Inflammatory macrophage (primary cell): Measurements from ENCODE around the gene C16orf87.
"Not testable (repeated sequence)": the region's sequence is repeated elsewhere in the genome, so short reads cannot be mapped to it uniquely, and the experiment has no call there.

Experiments used
- DNase-seq, 2 donors: peaks; one replicate each; pipeline ENCODE4 v3.0.0-alpha.2; 2020 to 2022
- total RNA-seq, 18 experiments: gene quantifications; one replicate each; lab custom pipeline; 2026; ENCODE audit warnings: mixed read lengths in 6 of 18, inconsistent platforms in 2 of 18; lab: John Stamatoyannopoulos, UW

The C16orf87 gene, protein sequence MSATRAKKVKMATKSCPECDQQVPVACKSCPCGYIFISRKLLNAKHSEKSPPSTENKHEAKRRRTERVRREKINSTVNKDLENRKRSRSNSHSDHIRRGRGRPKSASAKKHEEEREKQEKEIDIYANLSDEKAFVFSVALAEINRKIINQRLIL
- total RNA-seq, result 10.3 to 24.8 (median 16.4) reads per million in 18 experiments

DNA sequence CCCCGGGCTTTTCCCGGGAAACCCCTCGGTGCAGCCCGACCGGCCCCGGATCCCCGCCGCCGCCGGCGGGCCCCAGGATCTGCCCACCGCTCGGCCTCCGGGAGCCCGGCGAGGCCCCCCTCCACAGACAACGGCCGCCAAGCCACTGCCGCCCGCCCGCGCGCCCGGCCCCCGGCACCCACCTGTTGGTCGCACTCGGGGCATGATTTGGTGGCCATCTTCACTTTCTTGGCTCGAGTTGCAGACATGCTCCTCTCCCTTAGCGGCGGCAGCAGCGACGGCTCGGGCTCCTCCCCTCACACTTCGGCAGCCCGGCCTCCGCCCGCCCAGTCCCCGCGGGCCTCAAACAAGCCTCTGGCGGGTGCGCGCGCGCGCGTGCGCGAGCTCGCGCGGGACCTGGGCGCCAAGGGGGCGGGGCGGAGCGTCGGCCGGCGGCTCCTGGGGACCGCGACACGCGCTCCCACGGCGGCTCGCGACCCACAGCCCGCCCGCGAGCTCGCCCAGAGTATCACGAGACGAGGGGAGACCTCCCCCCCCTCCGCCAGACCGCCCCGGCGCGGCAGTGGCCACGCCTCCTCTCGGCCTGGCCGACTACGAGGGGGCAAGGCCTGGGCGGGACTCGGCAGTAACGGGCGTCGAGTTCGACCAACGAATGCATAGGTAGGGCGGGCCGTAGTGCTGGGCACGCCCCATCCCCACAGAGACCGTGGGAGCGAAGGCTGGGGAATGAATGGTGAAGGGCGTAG, at the start of gene C16orf87:
Gene C16orf87, minus strand, starts transcription at position 279 of the 746 bp plus-strand sequence. Its CDS starts 31 bp downstream, at position 248.
- peak; percentile 95 to 96 for DNase-seq

DNA sequence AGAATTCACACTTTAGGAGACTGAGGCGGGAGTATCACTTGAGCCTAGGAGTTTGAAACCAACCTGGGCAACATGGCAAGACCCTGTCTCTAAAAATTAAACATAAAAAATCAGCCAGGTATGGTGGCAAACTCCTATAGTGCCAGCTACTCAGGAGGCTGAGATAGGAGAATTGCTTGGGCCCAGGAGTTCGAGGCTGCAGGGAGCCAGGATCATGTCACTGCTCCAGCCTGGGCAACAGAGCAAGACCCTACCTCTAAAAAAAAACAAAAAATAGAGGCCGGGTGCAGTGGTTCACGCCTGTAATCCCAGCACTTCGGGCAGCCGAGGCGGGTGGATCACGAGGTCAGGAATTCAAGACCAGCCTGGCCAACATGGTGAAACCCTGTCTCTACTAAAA, 44.3 kb upstream of the C16orf87 start:
- DNase-seq, result no peak

DNA sequence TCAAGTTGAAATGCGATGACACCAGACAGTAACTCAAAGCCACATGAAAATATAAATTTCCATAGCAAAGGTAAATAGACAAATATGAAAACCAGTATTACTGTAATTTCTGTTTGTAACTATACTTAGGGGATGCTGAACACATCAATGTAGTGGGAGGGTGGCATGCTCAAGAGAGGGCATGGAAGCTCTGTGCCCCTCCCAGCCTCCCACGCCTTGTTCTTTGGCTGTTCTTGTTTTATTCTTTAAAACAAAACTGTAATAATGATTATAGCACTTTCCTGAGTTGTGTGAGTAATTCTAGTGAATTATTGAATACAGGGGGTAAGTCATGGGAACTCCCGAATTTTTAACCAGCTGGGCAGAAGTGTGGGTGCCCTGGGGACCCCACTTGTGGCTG, 42.2 kb upstream of the C16orf87 start:
- DNase-seq, result peak in 1 of 2 donors; percentile 7

DNA sequence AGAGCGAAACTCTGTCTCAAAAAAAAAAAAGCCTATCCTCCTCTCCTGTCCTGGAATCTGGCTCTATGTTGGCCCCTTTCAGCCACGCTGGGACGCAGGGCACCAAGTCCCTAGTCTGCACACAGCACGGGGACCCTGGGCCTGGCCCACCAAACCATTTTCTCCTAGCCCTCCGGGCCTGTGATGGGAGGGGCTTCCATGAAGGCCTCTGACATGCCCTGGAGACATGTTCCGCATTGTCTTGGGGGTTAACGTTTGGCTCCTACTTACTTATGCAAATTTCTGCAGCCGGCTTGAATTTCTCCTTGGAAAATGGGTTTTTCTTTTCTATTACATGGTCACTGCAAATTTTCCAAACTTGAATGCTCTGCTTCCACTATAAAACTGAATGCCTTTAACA, 40.6 kb upstream of the C16orf87 start:
- DNase-seq, result no peak

DNA sequence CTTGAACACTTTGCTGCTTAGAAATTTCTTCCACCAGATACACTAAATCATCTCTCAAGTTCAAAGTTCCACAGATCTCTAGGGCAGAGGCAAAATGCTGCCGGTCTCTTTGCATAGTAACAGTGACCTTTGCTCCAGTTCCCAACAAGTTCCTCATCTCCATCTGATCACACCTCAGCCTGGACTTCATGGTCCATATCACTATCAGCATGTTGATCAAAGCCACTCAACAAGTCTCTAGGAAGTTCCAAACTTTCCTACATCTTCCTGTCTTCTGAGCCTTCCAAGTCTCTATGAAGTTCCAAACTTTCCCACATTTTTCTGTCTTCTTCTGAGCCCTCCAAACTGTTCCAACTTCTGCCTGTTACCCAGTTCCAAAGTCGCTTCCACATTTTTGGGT, 37.9 kb upstream of the C16orf87 start:
- DNase-seq, result not testable (repeated sequence)

DNA sequence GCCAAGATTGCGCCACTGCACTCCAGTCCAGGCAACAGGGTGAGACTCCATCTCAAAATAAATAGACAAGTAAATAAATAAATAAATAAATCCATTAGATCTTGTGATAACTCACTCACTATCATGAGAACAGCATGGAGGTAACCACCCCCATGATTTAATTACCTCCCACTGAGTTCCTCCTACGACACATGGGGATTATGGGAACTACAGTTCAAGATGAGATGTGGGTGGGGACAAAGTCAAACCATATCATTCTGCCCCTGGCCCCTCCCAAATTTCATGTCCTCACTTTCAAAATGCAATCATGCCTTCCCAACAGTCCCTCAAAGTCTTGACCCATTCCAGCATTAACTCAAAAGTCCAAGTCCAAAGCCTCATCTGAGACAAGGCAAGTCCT, 36.5 kb upstream of the C16orf87 start:
- peak; percentile 38 to 53 for DNase-seq

DNA sequence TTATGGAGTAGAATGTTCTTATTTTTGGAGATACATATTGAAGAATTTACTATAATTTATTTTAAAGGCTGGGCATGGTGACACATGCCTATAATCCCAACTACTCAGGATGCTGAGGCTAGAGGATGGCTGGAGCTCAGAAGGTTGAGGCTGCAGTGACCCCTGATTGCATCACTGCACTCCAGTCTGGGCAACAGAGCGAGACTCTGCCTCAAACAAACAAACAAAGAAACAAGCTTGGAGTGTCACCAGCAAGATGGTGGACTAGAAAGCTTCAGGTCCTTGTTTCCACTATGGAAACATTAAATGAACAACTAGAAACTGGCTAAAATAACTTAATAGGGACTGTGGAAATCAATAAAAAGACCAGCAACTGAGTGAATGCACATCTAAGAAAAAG, 35.3 kb upstream of the C16orf87 start:
- DNase-seq, result no peak

DNA sequence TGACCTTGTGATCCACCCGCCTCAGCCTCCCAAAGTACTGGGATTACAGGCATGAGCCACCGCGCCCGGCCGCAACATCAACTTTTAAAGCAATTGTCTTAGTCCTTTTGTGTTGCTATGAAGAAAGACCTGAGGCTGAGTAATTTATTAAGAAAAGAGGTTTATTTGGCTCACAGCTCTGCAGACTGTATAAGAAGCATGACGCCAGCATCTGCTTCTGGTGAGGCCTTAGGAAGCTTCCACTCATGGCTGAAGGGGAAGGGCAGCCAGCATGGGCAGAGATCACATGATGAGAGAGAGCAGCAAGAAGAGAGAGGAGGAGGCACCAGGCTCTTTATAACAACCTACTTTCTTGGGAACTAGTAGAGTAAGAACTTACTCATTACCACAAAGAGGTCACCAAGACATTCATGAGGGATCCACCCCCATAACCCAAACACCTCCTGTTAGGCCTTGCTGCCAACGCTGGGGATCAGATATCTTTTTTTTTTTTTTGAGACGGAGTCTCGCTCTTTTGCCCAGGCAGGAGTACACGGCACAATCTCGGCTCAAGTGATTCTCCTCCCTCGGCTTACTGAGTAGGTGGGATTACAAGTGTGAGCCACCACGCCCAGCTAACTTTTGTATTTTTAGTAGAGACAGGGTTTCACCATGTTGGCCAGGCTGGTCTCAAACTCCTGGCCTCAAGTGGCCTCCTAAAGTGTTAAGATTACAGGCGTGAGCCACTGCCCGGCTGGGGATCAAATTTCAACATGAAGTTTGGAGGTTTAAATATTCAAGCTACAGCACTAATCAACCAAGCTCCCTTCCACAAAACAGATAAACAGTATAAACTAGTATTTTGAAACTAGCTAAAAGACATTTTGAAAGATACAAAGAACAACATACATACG, 31.8 kb upstream of the C16orf87 start:
- peak in 1 of 2 donors; percentile 26 for DNase-seq

DNA sequence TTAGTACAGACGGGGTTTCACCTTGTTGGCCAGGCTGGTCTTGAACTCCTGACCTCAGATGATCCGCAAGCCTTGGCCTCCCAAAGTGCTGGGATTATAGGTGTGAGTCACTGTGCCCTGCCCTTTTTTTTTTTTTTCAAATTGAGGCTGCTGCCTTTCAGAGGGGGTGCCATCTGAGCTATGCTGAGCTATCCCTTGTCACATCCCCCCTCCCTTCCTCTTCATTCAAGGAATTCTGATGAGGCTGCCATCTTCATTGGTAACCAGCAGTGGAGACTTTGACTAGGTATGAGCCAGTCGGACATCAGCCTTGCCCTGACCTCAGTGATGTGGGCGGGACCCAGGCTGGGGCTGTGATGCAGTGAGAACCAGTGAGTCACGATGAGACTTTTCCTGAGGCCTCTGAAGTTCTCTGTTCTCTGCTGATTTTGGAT, 28.8 kb upstream of the C16orf87 start:
- DNase-seq, result peak; percentile 41 to 70

DNA sequence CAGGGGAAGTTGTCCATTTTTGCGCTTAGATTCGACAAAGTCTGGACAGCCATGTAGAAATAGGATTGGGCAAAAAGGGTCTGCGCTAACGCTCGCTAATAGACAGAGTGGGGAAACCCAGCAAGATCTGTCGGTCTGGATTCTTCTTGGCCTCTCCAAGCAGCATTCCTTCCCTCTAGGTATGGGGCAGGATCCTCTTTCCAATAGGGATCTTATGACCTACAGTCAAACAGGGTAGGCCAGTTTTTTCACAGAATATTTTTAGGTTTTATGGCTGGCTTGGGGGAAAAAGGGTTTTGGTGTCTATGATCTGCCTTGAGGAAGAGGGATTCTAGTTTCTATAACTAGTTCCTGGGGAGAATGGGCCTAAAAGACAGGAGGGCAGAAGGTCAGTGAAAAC, 27.2 kb upstream of the C16orf87 start:
- no peak for DNase-seq

DNA sequence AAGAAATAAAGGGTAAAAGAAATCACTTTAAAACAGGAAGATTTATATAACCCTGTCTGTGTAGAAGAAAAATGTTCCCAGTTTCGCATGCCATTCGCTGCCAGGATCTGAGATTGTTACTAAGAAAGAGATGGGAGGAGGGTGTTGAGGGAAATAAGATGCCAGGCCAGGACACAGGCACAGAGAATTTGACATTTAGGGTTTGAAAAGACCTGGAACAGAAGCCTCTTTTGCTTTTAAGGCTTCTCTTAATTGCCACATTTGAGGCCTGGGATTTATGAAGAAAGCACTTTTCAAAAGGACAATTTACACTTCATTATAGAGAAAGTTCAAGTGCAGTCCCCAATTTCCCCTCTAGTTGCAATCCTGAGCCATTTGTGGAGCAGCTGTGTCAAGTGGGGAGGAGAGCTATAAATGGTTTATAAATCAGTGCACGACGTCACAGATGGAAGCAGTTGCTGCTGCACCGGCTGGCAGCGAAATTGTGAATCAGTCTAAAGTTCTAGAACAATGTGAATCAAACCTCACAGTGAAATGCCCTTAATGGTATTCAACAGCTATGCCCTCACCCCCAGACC, 26.5 kb upstream of the C16orf87 start:
- peak; percentile 27 to 35 for DNase-seq

DNA sequence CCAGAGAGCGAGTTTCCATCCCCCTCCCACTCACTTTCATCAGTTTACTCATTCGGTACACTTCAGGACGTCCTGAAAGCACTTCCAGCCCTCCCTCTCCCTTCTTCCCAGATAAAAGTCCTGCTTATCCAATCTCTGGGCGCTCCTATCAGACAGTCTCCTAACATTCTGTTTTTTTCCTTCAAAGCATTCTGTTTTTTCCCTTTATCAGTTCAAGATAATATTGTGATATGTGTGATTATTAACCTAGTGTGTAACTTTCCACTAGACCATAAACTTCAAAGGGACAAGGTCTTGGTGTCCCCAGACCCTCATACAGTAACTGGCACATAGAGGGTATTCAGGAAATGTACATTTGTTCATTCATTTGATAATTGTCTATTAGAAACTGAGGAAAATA, 24.4 kb upstream of the C16orf87 start:
- no peak for DNase-seq

DNA sequence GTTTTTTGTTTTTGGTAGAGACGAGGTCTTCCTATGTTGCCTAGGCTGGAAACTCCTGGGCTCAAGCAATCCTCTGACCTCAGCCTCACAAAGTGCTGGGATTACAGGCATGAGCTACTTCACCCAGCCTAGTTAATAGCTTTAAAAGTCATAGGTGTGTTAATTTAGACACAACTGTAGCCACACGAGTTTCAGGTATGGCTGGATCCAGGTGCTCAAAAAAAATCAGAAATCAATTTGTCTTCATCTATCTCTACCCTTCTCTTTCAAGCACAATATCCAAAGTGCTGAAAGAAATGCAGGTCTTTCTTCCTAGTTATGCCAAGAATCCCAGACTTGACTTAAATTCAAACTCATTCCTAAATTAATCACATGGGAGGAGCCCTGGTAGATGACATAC, 23.9 kb upstream of the C16orf87 start:
- DNase-seq, result no peak

DNA sequence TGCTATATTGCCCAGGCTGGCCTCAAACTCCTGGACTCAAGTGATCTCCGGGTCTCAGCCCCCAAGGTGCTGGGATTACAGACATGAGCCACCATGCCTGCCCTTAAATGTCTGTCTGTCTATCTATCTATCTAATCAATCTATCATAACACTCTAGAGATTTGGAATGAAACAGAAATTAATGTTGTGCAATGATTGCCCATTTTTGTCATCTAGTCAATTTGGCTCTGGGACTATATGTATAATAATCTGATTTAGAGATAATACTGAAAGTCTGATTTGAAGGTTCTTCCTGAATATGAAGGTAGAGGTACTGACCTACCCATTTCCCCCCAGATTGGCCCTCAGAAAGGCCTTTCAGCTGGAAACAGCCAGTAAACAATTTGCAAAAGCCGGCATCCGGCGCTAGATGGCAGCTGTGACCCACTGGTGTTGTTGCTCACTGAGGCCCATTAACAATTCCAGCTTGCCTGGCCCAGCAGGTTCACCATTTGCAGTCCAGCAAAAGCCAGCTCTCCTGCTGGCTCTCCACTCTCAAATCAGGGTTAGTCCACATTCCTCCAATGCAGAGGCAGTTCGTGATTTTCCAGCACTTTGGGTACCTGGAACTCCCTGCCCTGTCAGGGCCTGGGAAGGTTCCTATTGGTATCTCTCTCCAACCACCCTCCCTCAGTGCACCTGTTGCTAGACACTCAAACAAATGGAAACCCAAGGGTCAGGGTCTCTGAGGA, 22.9 kb upstream of the C16orf87 start:
- peak; percentile 70 to 76 for DNase-seq

DNA sequence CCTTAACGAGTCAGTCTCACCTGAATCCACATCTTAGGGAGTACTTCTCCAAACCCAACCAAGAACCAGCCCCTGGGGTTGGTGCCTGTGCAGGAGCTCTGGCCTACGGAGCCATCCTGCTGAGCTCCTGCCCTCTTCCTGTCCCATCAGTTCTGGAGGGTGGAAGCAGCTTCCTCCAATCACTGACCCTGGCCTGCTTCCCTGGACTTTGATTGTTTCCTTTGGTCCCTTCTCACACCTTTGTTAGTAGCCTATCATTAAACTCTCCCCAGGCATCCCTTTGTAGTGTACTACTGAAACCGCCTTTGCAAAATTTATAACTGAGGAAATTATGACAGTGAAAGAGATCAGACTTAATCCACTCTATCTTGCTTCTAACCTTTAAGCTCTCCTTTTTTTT, 21.1 kb upstream of the C16orf87 start:
- DNase-seq, result no peak

DNA sequence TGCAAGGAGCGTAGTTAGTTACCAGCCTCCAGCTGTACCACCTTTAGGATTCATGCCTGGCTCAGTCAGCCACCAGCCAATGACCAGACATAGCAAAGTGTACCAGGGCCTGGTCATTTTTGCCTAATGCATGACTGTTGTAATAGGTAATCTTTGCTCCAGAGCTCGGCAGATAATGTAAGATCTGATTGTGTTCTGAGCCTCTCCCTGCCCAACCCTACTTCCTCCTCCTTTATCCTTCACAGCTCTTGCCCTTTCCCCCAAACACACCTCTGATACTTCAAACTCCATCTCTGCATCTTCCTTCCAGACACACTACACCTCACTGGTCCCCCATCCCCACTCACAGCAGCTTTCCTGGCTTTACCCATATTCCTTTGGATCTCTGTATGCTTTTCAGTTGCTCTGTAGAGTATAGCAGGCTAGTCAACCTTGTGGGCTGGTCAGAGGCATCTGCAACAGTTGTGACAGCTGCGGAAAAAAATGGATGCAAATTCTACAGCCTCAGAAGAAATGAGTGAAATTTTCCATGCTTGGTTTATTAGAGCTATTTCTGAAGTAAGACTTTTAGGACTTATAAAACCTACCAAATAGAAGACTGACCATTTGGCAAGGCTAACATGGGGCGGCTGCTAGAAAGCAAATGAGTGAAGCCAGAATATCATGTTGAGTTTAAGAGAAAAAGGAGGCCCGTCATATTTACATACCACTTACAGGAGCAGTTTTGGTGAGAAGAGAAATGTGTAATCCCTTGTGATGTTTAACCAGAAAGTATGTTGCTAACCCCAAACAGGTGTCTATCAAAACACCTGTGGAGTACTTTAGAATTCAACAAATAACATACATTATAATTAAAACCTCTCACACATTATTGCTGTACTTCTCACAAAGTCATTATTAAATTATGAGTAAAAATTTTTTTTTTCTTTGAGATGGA, 19.9 kb upstream of the C16orf87 start:
- no peak for DNase-seq

DNA sequence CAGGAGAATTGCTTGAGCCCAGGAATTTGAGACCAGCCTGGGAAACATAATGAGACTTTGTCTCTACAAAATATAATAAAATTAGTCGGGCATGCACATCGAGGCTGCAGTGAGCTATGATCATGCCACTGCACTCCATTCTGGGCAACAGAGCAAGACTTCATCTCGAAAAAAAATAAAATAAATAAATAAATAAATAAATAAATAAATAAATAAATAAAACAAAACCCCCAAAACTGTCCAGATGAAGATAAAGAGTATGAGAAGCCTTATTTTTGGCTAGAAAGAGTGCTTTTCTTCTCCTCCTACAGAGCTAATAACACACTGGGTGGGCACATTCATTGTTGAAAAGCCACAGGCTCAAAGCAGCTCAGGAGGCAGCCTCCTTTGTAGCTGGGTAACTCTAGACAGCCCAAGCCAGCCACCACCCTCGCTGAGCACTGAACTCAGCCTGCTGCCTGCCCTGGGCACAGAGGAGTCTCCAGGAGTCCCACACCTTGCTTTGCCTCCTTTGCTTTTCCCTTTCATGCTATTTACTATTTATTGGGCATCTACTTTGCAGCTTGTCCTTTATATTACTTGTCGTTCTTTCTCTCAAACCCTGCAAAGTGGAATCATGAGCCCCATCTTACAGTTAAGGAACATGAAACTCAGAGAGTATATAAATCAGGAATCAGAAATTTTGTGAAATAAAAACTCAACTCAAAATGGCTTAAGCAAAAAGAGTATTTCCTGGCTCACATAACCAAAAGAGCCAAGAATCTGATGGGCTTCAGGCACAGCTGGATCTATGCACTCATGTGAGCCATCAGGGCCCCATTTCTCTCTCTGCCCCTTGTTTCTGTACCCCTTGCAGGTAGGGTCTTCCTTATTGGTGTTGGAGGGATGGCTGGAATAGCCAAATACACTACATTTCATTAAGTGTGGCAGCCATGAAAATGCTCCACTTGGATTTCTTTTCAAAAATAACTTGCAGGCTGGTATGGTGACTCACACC, 18.1 kb upstream of the C16orf87 start:
- DNase-seq, result no peak

DNA sequence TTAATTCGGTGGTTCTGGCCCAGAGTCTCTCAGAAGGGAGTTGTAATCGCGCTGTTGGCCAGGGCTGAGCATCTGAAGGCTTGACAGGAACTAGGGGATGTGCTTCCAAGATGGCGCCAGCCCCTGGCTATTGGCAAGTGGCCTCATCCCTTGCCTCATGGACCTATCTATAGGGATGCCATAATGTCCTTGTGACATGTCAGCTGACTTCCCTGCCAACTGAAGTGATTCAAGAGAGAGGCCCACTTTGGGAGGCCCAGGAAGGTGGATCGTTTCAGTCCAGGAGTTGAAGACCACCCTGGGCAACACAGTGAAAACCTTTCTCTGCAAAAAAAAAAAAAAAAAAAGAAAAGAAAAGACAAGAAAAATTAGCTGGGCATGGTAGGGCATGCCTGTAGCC, 15.0 kb upstream of the C16orf87 start:
- DNase-seq, result no peak

DNA sequence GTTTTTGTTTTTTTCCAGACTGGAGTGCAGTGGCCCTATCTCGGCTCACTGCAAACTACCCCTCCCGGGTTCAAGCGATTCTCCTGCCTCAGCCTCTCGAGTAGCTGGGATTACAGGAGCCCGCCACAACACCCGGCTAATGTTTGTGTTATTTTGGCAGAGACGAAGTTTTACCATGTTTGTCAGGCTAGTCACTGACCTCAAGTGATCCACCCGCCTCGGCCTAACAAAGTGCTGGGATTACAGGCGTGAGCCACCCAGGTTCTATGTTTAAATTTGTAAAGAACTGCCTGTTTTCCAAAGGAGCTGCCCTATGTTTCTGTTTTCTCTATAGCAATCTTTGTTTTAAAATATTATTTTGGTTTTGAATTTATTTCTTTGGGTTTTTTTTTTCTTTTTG, 13.8 kb upstream of the C16orf87 start:
- DNase-seq, result no peak
